Measurements from ENCODE around the gene MRPL28. TPM values are rescaled to one million over a fixed set of nuclear protein-coding genes. Genes with fewer than 3 reads are reported as not detected.

The MRPL28 gene
- total RNA-seq, 1 experiment from 2014 or later: 140 TPM

GRCh38 chr16:400061-400591 is 29.8 kb upstream of the MRPL28 start:
- Histone ChIP-seq H3K4me3 (ENCODE audit: low read depth in 2 of 2, low read length in 2 of 2) (peak overlapping the region; percentile 65 to 67), H3K27me3 (ENCODE audit: control insufficient read depth, insufficient read depth, low read length) (no peaks in the 10 kb centered on the region), H3K27ac (ENCODE audit: low read length) (peak overlapping the region; percentile 94), H3K36me3 (ENCODE audit: control insufficient read depth, insufficient read depth, low read length) (no peaks in the 10 kb centered on the region), H3K9me3 (ENCODE audit: control insufficient read depth, insufficient read depth, low read depth, low read length) (no peaks in the 10 kb centered on the region), H3K4me1 (ENCODE audit: control insufficient read depth, insufficient read depth, low read length) (peaks cover 35% of the 10 kb centered on the region)
- TF ChIP-seq REST (IDR thresholded peaks at IDR 0.05; ENCODE audit: insufficient read depth in 1 of 2, low read depth in 2 of 2, low read length in 1 of 2) (no peak), POLR2AphosphoS5 (IDR thresholded peaks at IDR 0.05; ENCODE audit: low read depth, low read length) (peak; percentile 49; the same call in 1 of the 2 replicates)
- in situ Hi-C loops (cut with HindIII; ENCODE audit: low pct_unique_long_range_greater_than_20kb, low sequenced_read_pairs) (no loop called here), intact Hi-C loops (cut with micrococcal nuclease; ENCODE audit: unreplicated experiment) (loop anchor here (2.0 kb wide), 1 partner anchor 25 kb away; the partner anchor contains the start of gene RAB11FIP3)
- BruUV-seq (replicated peaks): TSS peak; percentile 75
- no peak for DNase-seq (ENCODE audit: low read depth, low spot score)
- peak; percentile 5 for ATAC-seq
- ChIA-PET CTCF (no interaction called here), POLR2A (no interaction called here)

GRCh38 chr16:399340-400019 is 29.1 kb upstream of the MRPL28 start:
- CTCF ChIA-PET: no interaction called here
- Histone ChIP-seq H3K4me1 (ENCODE audit: control insufficient read depth, insufficient read depth, low read length) (peaks cover 37% of the 10 kb centered on the region), H3K27me3 (ENCODE audit: control insufficient read depth, insufficient read depth, low read length) (no peaks in the 10 kb centered on the region), H3K36me3 (ENCODE audit: control insufficient read depth, insufficient read depth, low read length) (no peaks in the 10 kb centered on the region), H3K27ac (ENCODE audit: low read length) (peak overlapping the region; percentile 94), H3K9me3 (ENCODE audit: control insufficient read depth, insufficient read depth, low read depth, low read length) (no peaks in the 10 kb centered on the region), H3K4me3 (ENCODE audit: low read depth in 2 of 2, low read length in 2 of 2) (peak overlapping the region; percentile 49 to 65; a peak in 3 of 4 replicates)
- in situ Hi-C loops (cut with HindIII; ENCODE audit: low pct_unique_long_range_greater_than_20kb, low sequenced_read_pairs): no loop called here
- POLR2A ChIA-PET: no interaction called here
- intact Hi-C loops (cut with micrococcal nuclease; ENCODE audit: unreplicated experiment): loop anchor here (2.0 kb wide), 1 partner anchor 25 kb away; the partner anchor contains the start of gene RAB11FIP3
- no TSS peak for BruUV-seq (replicated peaks)
- no peak for ATAC-seq
- TF ChIP-seq POLR2AphosphoS5 (IDR thresholded peaks at IDR 0.05; ENCODE audit: low read depth, low read length) (no peak; the same call in 1 of the 2 replicates), REST (IDR thresholded peaks at IDR 0.05; ENCODE audit: insufficient read depth in 1 of 2, low read depth in 2 of 2, low read length in 1 of 2) (no peak), SIN3A (IDR thresholded peaks at IDR 0.05; ENCODE audit: borderline replicate concordance, insufficient read depth, low read depth, low read length) (no peak), CTCF (IDR thresholded peaks at IDR 0.05) (no peak), TCF7L2 (IDR thresholded peaks at IDR 0.05; ENCODE audit: low read depth, low read length) (no peak)
- DNase-seq (ENCODE audit: low read depth, low spot score): no peak
